NOMO-1 treated with dmso at 0.1 percent for 144 hours (cell line): Measurements from ENCODE around the gene LRSAM1.

ENCODE experiments used
- DNase-seq: peaks from one replicate; lab custom pipeline; 2025; ENCODE audit not compliant: unreplicated experiment; lab: John Stamatoyannopoulos, UW

The LRSAM1 gene

DNA sequence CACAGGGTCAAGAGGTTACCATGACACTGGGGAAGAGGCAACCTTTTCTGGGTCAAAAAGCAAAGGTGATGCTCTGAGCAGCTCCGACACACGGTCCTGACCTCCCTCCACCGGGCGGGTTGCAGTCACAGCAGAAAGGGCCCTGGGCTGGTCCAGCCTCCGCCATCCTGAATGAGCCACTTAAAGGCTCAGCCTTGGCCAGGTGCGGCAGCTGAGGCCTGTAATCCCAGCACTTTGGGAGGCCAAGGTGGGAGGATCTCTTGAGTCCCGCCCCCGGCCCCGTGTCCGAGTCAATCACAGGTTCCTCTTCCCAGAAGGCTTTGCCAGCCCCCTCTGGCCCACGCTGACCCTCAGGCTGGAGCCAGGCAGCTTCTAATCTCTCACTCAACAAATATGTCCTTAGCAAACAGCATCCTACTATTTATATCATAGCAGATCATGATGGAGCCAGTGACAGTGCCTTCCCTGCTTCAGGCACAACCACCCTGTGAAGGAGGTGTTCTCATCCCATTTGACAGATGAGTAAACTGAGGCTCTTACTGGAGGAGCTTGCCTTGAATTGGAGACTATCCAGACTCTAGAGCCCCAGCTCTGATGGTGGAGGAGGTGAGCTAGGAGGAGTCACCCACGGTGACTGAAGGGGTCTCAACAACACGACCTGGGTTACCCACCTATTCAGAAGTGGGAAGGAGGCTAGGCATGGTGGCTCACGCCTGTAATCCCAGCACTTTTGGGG is 79.1 kb downstream of the LRSAM1 start:
- no peak for DNase-seq

DNA sequence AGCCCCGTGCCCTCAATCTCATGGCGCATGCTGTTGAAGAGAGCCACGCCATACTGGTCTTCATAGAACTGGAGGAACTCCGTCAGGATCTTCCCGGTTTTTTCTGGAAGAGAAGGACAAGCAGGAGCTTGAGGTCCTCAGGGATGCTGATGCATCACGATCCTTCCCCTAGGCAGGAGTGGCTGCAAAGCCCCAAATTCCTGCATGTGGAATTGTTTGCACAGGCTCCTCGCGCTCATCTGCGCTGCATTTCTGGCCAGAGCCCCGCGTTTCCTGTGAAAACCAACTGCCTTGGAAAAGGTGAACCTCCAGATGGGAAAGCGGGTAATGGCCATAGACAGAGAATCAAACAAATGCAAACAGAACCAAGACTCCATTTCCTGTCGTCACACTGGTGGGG is 80.4 kb downstream of the LRSAM1 start:
- DNase-seq: no peak

DNA sequence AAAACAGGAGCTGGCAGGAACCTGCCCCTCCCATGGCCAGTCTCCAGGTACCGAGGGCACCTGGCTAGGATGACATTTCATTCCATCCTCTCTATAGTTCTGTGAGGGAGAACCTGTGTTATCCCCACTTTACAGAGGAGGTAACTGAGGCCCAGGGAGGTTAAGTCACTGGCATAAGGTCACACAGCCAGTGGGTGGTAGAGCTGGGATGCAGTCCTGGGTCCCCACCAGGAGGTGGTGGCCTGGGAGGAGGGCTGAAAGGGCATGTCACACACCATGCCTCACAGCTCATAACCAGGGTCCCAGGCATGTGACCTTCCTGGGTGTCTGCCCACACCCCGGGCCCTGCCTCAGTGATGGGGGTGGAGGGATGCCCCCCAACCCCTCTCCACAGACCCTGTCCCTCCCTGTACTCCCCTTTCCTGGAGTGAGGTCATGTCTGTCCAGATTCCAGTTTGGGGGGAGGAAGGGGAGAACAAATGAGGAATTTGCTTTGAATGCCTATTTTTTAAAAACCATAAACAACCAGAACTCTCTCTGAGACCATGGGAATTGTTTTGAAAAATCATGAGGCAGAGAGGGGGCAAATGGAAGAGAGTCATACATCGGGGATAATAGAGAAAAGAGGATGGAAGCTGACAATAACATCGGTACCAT is 83.1 kb downstream of the LRSAM1 start:
- no peak for DNase-seq

DNA sequence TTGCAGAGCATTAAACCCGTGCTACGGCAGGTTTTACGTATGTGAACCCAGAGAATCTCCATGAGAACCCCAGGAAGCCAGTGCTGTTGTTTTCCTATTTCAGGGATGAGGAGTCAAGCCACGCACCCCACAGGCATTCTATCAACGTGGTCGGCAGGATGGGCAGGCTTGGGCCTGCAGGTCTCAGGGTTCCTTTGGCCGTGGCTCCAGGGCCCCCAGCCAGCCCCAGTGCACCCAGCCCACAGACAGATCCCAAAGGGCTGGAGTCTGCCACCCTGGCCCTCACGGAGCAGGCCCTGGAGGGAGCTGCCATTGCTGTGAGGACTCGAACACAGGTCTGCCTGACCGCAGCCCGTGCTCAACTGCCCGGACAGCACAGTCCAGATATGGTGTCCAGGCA is 83.6 kb downstream of the LRSAM1 start:
- DNase-seq: no peak

DNA sequence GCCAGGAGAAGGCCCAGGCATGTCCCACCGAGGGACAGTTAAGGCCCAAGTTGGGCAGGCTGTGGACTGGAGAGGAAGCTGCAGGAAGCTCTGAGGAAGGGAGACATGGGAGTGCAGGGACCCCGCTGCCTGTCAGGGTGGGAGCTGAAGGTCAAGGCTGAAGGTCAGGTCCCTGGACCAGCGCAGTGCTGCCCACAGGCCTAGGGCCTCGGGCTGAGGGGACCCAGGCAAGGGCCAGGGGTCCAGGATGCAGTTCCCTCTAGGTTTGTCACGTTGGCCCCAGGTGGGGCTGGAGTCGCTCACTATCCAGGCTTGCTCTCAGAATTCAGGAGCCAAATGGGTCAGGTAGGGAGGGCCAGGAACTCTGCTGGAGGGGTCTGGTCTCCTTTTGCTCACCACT is 84.1 kb downstream of the LRSAM1 start:
- no peak for DNase-seq

DNA sequence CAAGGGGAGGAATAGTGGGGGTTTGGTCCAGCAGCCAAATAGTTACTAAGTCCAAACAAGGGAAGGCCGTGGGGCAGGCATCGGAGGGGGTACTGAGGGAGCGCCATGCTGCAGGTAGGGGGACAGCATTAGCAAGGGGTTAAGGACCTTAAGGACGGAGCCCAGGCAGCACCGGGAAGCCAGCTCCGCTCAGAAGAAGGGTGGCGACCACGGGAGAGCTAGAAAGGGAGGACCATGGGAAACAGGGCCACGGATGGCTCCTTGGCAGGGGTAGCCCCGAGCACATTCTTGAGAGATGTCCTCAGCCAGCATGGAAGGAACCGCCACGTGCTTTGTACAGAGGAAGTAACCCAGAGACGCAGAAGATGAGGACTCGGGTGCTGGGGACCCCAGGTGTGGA is 84.5 kb downstream of the LRSAM1 start:
- no peak for DNase-seq

DNA sequence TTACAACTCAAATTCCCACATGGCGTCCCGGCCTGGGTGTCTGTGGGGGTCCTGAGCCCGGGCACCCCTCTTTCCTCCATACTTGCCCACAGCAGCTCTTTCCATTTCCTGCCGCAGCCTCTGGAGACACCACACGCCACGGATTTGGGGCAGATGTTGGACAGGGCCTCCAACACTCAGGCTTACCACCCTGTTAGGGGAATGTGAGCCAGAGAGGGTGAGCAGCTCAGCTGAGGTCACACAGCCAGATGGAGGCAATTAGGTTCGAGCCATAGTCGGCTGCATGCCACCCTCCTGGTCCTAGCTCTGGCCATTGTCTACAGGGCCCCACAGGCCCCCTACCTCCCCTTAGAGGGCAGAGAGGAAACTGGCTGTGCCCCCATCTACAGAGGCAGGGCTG is 85.2 kb downstream of the LRSAM1 start:
- DNase-seq: no peak

DNA sequence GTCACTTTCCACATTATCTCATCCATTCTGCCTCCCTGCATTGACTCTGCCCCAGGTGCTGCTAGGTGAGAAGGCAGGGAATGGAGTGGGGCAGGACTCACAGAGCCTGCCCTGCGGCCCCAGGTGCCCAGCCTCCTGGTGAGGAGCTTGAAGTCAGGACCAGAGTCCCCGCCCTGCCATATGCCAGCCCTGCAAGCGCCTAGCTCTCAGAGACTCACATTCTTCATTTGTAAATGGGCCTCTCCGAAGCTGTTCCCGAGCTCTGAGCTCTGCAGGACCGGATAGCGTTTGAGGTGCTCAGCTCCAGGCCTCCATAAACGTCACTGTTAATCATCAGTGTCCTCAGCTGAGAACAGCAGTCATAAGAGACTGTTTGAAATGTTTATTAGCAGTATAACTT is 85.7 kb downstream of the LRSAM1 start:
- DNase-seq: no peak

DNA sequence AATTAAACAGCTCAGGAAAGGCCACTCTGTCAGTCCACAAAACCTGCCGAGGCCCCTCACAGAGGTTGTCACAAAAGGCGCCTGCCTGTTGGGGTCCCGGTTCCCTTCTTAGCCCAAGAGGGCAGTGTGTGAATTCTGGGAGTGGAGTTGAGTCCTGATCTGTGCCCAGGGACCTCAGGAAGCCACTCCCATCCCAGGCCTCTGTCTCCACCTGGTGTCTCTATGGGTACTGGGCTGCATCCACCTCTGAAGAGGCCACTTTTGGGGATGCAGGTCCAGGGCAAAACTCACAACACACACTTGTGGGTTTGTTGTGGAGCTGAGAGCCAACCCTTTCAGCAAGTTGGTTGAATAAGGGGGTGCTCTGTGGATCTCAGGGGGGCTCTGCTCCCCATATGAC is 86.5 kb downstream of the LRSAM1 start:
- no peak for DNase-seq

DNA sequence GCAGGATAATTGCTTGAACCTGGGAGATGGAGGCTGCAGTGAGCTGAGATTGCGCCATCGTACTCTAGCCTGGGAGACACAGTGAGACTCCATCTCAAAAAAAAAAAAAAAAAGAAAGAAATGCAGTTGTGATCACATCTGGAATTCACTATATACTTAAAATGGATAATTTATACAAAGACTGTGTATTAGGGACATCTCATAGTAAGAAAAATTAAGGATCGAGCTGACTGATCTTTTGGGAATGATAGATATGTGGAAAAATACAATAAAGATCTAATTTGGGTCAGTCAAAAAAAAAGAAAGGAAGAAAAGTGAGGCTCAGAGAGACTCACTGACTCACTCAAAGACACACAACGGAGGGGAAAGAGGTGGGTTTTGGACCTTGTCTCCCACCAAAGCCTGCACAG is 87.5 kb downstream of the LRSAM1 start:
- DNase-seq: no peak

DNA sequence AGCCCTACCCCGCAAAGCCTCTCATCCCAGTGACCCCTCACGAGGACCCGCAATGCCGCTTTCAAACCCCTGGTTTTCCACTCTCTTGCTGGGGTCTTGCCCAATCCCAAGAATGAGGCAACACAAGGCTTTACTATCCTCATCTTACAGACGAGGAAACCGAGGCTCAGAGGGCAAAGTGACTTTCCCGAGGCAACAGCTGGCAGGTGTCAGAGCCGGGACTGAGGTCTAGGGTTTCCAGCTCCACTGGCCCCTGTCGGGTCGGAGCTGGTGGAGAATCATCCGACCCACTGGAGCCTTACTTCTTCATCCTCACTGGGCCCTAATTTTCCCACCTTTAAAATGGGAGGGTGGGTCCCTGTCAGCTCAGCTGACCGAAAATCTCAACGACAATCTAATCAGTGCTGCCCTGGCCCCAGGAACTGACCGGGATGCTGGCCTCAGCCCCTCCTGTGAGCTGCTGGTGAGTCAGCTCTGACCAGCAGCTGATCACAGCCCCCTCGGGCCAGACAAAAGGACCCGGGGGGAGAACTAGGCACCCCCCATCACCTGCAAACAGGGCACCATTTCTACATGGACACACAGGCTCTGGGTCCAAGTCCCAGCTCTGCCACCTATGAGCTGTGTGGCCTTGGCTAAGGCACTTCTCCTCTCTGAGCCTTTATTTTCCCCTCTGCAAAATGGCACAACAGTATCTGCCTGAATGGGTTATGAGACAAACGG is 88.1 kb downstream of the LRSAM1 start:
- DNase-seq: no peak

DNA sequence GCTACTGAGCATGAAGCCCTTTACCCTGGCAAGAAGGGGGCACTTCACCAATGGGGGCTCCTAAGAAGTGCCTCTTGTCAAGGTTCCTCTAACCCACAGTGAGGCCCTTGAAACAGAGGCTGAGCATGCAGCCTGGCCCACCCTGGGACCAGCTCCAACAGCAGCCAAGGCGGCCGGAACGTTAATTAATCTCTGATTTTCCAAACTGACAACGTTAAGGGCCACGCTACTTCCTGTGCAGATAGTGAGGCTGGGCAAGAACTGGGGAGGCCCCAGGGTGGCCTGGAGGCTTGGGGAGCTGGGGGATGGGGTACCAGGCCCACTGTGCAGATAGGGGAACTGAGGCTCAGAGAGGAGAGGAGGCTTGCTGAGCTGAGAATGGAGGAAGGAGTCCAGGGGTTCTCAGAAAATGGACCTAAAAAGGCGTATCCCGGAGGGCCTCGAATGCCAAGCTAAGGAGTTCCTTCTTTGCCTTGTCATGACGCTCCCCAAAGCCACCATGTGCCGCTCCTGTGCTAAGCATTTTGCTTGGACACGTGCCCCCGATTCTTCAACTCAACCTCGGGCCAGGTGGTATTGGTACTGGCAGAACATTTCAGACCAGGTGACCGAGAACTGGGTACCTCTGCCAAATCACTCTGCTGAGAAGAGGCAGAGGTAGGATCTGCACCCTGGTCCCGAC is 88.8 kb downstream of the LRSAM1 start:
- no peak for DNase-seq

DNA sequence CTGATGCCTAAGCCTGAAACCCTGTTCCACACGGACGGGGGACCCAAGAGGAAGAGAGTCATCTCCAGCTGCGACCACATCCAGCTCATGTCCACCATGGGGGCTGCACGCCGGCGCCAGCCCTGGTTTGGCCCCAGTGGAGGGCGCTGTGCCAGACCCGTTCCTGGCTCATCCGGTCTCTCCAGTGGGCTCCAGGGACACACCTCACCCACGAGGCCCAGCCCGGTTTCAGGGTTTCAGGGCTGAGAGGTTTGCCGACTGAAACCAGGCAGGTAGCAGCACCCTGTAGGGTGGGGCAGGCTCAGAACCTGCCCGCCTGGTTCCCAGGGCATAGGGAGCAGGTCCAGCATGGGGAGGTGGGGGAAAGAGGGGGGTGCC is 89.3 kb downstream of the LRSAM1 start:
- no peak for DNase-seq

DNA sequence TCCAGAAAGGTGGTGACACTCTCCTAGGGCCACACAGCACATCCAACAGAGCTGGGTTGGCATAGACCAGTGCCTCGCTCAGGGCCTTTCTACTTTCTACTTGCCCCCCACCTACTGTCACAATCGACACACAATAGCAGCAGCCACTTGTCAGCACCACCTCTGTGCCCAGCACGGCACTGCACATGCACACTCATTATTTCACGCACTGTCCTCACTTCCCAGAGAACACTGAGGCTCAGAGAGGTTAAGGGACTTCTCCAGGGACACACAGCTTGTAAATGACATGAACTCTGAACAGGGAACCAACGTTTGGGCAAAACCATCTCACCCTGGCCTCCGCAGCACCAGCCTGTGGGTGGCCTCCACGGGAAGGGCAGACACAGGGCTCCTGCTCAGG is 89.9 kb downstream of the LRSAM1 start:
- DNase-seq: no peak

DNA sequence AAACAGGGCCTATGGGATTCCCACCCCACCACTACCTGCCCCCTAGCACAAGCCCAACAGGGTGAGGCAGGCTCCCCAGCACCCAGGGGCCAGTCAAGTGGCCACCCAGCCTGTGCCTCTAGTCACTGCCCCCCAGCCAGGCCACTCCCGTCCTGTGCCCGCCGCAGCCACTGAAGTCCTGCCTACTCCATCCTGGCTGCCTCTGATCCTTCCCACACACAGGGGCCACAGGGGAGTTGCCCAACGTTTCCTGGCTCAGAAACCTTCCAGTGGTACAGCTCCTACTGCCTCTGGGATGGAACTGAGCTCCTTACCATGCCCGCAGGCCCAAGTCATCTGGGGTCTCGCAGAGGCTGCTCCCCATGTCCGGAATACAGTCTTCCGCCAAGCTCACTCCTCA is 90.6 kb downstream of the LRSAM1 start:
- no peak for DNase-seq

DNA sequence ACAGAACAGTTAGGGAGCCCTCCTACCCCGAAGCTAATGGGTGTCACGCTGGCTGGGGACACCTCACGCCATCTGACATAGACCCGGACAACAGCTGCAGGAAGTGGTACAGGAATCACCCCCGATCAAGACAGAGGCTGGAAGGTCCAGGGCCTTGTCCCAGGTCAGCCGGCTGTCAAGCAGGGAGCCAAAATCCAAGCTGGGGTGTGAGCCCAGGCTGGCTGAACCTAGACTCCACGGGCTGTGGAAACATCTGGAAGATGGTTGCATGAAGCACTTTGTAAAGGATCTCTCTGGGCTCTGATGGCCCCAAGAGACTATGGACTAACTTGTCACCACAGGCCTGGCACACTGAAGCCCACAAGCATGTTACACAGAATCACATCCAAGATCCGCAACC is 91.9 kb downstream of the LRSAM1 start:
- DNase-seq: no peak

DNA sequence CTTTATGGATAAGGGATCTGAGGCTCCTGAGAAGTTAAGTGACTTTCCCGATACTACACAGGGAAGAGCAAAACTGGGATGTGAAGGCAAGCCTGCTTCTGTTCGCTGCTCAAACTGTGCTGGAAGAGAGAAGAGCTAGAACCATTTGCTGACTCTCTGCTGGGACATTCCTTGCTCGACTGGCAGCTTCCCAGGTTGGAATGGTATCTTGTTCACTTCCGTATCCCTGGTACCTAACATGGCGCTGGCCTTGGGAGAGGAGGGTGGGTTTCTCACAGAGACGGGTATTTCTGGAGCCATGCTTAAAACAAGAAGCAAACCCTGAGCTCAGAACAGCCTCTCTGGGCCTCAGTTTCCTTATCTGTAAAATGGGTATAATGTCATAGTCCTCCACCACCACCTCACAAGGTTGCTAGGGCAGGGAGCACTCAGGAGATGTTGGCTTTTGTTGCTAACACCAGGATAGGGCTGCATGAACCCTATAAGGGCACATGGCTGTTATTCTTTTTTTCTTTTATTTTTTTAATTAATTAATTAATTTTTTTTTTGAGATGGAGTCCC is 92.7 kb downstream of the LRSAM1 start:
- no peak for DNase-seq

DNA sequence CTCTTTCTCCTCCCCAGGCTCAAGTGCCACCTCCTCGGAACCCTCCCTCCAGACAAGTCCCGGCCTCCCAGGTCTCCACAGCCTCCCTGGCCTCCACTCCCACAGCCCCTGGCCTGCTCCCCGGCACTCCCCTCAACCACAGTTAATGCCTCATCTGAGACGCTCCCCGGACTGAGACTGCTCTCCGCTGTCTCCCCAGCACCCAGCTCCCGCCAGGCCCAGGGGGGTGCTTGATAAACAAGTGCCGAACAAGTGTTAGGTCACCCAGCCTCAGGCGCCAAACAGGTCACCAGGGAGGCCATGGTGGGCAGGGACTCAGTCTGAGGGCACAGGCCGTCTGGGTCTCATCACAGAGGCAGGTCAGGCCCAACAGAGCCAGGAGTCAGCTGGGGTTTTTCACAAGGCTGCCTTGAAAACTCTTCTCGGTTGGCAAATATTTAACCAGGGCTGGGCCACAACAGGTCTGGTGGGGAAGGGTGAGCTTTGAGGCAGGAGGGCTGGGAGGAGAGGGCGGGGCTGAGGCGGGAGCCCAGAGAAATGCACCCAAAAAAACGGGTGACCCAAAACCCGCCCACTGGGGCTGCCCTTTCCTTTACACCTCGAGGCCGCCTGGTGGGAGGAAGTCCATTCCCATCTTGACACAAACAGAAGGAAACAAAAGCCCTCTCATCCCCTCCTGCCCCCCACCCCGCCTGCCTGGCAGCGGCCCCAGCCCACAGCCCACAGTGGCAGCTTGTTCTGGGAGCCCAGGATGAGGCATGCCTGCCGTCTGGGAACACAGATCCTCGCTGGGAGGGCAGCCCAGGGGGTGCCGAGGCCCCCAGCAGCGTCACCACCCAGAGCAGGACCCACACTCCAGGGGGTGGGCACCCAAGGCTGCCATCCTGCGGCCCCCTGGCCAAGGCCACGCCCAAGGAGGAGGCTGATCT is 94.2 kb downstream of the LRSAM1 start:
- DNase-seq: no peak

DNA sequence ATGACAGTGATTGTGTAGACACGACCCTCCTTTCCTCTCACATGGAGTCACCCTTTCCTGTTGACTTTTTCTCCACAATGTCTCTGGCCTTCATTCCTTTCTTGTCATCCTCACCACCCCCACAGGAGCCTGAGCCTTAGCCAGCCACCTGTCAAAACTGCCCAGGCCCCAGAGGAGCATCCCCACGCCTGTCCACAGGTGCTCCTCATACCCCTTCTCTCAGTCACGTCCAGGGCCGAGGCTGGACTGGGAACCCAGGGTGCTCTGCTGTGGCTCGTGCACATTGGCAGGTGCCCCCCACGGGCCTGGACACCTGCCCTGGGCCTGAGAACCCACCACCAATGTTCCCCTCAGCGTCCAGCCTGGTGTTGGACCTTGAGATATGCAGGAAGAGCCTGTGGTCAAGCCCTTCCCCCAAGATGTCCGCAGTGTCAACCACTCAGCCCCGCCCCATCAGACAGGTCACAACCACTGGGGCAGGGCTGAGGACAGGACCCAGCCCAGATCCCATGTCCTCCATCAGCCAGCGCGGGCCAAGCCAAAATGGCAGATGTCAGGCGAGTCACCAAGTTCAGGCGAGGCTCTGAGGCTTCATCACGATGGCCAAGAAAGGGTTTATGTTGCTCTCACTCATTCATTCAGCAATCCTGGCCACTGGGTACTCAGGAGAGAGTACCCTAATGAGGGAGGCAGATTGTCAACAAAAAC is 95.0 kb downstream of the LRSAM1 start:
- DNase-seq: no peak

DNA sequence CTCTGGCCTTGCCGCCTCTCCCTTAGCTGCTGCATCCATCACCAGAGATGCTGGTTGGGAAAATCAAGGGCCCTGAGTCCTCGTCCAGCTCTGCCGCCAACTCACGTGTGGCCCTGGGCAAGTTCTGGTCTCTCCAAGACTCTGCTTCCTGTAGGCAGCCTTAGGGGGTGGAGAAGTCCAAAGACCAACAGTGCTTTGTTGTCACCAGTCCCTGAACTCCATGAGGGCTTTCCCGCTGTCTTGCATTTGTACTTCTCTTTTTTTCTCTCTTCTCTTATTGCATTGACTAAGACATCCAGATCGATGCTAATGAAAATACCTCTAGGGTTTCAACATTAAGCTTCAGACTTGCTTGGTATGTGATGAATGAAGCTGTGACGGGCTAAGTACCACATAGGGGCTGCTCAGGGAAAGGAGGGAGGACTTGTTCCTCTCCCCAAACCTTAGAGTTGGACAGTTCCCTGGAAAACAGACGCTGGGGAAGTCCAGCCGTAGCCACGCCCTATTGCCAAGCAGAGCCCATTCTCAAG is 97.1 kb downstream of the LRSAM1 start:
- no peak for DNase-seq
